Mucosa of descending colon (tissue), 3 donors: ENCODE results near the gene CDC25B. TPM values are rescaled to one million over a fixed set of nuclear protein-coding genes. Genes with fewer than 3 reads are reported as not detected.

ENCODE experiments used
- ATAC-seq: fragments of 200-7000 bp; cut with Tn5 transposase; one replicate; pipeline ENCODE4 v1.9.1; 2020; ENCODE audit warnings: mild to moderate bottlenecking, moderate library complexity
- DNase-seq, 3 donors: peaks; one replicate each; pipeline ENCODE4 v3.0.0-alpha.2; 2020
- H3K36me3 ChIP-seq: fragments of 200-600 bp; one replicate; pipeline ENCODE4 v1.8.0; 2021; ENCODE audit warnings: low read depth, mild to moderate bottlenecking
- H3K4me1 ChIP-seq: fragments of 200-600 bp; one replicate; pipeline ENCODE4 v1.8.0; 2021; ENCODE audit warnings: low read depth, mild to moderate bottlenecking
- H3K4me3 ChIP-seq: fragments of 200-600 bp; one replicate; pipeline ENCODE4 v1.8.0; 2021; ENCODE audit warnings: mild to moderate bottlenecking
- H3K9me3 ChIP-seq: fragments of 200-600 bp; one replicate; pipeline ENCODE4 v1.8.0; 2021; ENCODE audit warnings: mild to moderate bottlenecking
- intact Hi-C, 2 donors: fragments of 100-400 bp; cut with DNase I in 1 of 2; cut with micrococcal nuclease in 1 of 2; formaldehyde crosslinking; loops; one replicate each; pipeline versions ENCODE4 v1.11.0 to v1.11.1; 2022; cut with DNase I, micrococcal nuclease
- total RNA-seq, 3 donors: library from RNA; stranded (reverse); fragmentation: NEBNext Ultra II Directional in 2 of 3; extraction: Animal tissue kit (Norgen Biotek cat#: 25700) in 2 of 3; gene quantifications; one replicate each; pipeline versions ENCODE4 v1.2.1 to v1.2.4, GENCODE V29; 2021 to 2023
- TF ChIP-seq, protein P1 (sequence below): fragments of 200-600 bp; IDR thresholded peaks from one replicate; pipeline ENCODE4 v1.8.0; 2022; ENCODE audit warnings: antibody characterized with exemption, mild to moderate bottlenecking
- donor health status: DM: no; HTN: no; CAD: no; lungs with moderate emphysema.
- donor health status: DM: no; HTN: no; CAD: no.
- donor health status: DM: no; HTN: yes; CAD: no.

The CDC25B gene
- total RNA-seq, 3 donors from 2014 or later = 12.2 to 52.0 (median 38.4) TPM

DNA sequence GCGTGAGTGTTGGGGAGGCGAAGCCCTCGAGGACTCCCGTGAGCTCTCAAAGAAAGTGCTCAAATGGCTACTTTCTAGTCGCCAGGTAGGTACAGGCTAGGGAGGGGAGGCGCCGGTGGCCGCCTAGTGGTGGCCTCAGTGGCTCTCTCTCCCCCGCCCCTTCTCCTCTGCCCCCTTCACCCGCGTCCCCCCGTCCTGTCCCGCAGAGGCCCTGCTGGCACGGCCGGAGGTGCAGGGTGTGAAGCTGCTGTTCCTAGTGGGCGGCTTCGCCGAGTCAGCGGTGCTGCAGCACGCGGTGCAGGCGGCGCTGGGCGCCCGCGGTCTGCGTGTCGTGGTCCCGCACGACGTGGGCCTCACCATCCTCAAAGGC is 44.8 kb upstream of the CDC25B start:
- DNase-seq (no peak), ATAC-seq (no peak)
- Histone ChIP-seq H3K4me3 (no peak overlapping the region), H3K4me1 (peaks cover 7% of the 10 kb centered on the region), H3K36me3 (no peaks in the 10 kb centered on the region), H3K9me3 (no peaks in the 10 kb centered on the region)
- intact Hi-C loops = no loop called here
- TF ChIP-seq, protein P1, sequence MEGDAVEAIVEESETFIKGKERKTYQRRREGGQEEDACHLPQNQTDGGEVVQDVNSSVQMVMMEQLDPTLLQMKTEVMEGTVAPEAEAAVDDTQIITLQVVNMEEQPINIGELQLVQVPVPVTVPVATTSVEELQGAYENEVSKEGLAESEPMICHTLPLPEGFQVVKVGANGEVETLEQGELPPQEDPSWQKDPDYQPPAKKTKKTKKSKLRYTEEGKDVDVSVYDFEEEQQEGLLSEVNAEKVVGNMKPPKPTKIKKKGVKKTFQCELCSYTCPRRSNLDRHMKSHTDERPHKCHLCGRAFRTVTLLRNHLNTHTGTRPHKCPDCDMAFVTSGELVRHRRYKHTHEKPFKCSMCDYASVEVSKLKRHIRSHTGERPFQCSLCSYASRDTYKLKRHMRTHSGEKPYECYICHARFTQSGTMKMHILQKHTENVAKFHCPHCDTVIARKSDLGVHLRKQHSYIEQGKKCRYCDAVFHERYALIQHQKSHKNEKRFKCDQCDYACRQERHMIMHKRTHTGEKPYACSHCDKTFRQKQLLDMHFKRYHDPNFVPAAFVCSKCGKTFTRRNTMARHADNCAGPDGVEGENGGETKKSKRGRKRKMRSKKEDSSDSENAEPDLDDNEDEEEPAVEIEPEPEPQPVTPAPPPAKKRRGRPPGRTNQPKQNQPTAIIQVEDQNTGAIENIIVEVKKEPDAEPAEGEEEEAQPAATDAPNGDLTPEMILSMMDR = no peak

GRCh38 chr20:3751675-3752385 is 44.3 kb upstream of the CDC25B start:
- intact Hi-C loops = no loop called here
- Histone ChIP-seq H3K4me3 (no peak overlapping the region), H3K9me3 (no peaks in the 10 kb centered on the region), H3K36me3 (no peaks in the 10 kb centered on the region), H3K4me1 (peaks cover 7% of the 10 kb centered on the region)
- ATAC-seq (peak; percentile 60), DNase-seq (peak; percentile 70 to 80 (median 74))
- TF ChIP-seq, protein P1 = no peak

GRCh38 chr20:3752386-3752759 is 43.7 kb upstream of the CDC25B start:
- intact Hi-C loops = no loop called here
- H3K9me3 ChIP-seq = no peaks in the 10 kb centered on the region
- H3K4me1 ChIP-seq = peaks cover 7% of the 10 kb centered on the region
- TF ChIP-seq, protein P1 = no peak
- H3K4me3 ChIP-seq = no peak overlapping the region
- ATAC-seq = no peak
- no peak for DNase-seq
- no peaks in the 10 kb centered on the region for H3K36me3 ChIP-seq

DNA sequence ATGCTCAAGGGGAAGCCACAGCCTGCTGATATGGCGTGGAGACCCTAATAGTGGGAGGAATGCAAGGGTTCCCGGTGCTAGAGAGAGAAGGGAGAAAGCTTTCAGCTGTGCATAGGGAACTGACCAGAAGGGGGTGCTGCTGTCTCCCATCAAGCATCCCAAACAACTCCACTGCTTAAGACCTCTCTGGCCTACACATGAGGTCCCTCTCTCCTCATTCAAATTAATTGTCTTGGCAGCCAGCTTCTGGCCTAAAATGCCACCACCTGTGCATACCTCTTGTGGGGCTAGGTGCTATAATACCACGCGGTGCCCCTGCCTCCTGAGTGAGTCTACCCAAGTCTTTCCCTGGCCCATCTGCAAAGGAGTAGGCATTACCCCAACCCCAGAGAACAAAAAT is 43.0 kb upstream of the CDC25B start:
- Histone ChIP-seq H3K4me3 (no peak overlapping the region), H3K4me1 (peaks cover 7% of the 10 kb centered on the region), H3K9me3 (no peaks in the 10 kb centered on the region), H3K36me3 (no peaks in the 10 kb centered on the region)
- TF ChIP-seq, protein P1 = peak; percentile 39
- DNase-seq = peak in 2 of 3 donors; percentile 60 to 89
- ATAC-seq = peak; percentile 71
- intact Hi-C loops = no loop called here

GRCh38 chr20:3753501-3754275 is 42.4 kb upstream of the CDC25B start:
- ATAC-seq = no peak
- H3K36me3 ChIP-seq = no peaks in the 10 kb centered on the region
- intact Hi-C loops = no loop called here

More at GRCh38 chr20:3753501-3754275, 42.4 kb upstream of the CDC25B start:
- Histone ChIP-seq H3K4me3 (no peak overlapping the region), H3K9me3 (no peaks in the 10 kb centered on the region), H3K4me1 (peaks cover 7% of the 10 kb centered on the region)
- no peak for DNase-seq
- TF ChIP-seq, protein P1 = no peak
